Measurements from ENCODE around the gene TMTC2.
A peak's percentile ranks its signal among the peaks of the same experiment; 100 is the strongest.

TMTC2 gene

GRCh38 chr12:82721726-82722125 lies 35.0 kb downstream of the TMTC2 start:
- no peak for DNase-seq (ENCODE audit: low read depth)
- H3K4me3 ChIP-seq (replicated peaks; ENCODE audit: low read depth, low read length) = no peak overlapping the region
- no peak for TF ChIP-seq CTCF (IDR thresholded peaks at IDR 0.05; ENCODE audit: low read length, missing control alignments)

DNA sequence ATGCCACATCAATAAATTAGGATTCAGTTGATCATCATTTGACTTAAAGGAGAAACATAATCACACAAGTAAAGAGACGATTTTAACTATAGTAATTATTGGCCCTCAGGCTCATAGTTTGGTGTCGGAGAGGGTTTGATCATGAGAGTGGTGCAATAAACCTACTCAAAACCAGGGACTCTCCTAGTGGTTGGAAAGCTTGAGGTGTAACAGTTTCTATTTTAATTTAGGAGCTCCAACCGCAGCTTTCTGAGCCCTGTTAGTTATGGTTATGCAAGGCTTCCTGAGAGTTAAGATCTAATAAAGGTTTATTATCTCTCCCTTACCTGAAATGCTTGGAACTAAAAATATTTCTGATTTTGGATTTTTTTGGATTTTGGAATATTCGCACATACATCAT lies 36.4 kb downstream of the TMTC2 start:
- no peak for DNase-seq (ENCODE audit: low read depth)
- no peak for TF ChIP-seq CTCF (IDR thresholded peaks at IDR 0.05; ENCODE audit: low read length, missing control alignments)
- no peak overlapping the region for H3K4me3 ChIP-seq (replicated peaks; ENCODE audit: low read depth, low read length)

GRCh38 chr12:82723891-82724290 lies 37.2 kb downstream of the TMTC2 start:
- H3K4me3 ChIP-seq (replicated peaks; ENCODE audit: low read depth, low read length) = no peak overlapping the region
- TF ChIP-seq CTCF (IDR thresholded peaks at IDR 0.05; ENCODE audit: low read length, missing control alignments) = no peak
- no peak for DNase-seq (ENCODE audit: low read depth)

- no peak overlapping the region for H3K4me3 ChIP-seq (replicated peaks; ENCODE audit: low read depth, low read length)
- DNase-seq (ENCODE audit: low read depth) = no peak
- no peak for TF ChIP-seq CTCF (IDR thresholded peaks at IDR 0.05; ENCODE audit: low read length, missing control alignments)
These were observed 39.0 kb downstream of the TMTC2 start for GRCh38 chr12:82725741-82726140.

- no peak for TF ChIP-seq CTCF (IDR thresholded peaks at IDR 0.05; ENCODE audit: low read length, missing control alignments)
- H3K4me3 ChIP-seq (replicated peaks; ENCODE audit: low read depth, low read length) = no peak overlapping the region
- no peak for DNase-seq (ENCODE audit: low read depth)
These were observed 41.2 kb downstream of the TMTC2 start for GRCh38 chr12:82727886-82728285.

DNA sequence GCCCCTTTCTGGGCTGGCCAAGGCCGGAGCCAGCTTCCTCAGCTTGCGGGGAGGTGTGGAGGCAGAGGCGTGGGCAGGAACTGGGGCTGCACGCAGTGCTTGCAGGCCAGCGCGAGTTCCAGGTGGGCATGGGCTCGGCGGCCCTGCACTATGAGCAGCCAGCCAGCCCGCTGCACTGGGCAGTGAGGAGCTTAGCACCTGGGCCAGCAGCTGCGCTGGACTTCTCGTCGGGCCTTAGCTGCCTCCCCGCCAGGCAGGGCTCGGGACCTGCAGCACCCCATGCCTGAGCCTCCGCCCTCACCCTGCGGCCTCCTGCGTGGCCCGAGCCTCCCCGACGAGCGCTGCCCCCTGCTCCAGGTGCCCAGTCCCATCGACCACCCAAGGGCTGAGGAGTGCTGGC lies 42.0 kb downstream of the TMTC2 start:
- no peak for TF ChIP-seq CTCF (IDR thresholded peaks at IDR 0.05; ENCODE audit: low read length, missing control alignments)
- H3K4me3 ChIP-seq (replicated peaks; ENCODE audit: low read depth, low read length) = no peak overlapping the region
- DNase-seq (ENCODE audit: low read depth) = no peak

DNA sequence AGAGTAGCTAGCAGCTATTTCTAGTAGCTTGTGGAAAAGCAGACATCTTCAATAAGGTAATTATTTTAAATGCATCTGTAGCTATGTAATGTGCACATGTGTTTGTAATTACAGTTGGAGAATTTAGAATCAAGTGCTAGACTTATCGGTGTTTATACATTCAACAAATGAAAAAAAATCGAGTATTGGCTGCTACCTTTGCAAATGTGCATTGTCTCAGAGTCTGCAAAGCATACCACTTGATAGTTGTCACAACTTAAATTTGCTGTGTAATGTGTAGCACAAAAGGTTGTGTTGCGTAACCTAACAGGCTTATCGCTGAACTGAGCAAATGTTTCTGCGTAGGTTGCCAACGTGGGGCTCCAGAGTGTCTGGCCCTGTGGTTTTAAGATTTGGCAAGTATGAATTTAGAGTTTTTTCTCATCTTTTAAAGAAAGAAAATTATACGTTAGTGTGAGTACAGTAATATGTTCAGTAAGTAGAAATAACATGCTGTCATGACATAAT lies 44.3 kb downstream of the TMTC2 start:
- TF ChIP-seq CTCF (IDR thresholded peaks at IDR 0.05; ENCODE audit: low read length, missing control alignments) = no peak
- H3K4me3 ChIP-seq (replicated peaks; ENCODE audit: low read depth, low read length) = no peak overlapping the region
- peak; percentile 93 for DNase-seq (ENCODE audit: low read depth)

Data from fibroblast of pulmonary artery (primary cell).